GM12878 (cell line): ENCODE data around the gene TLE2. TPM values are rescaled to one million over a fixed set of nuclear protein-coding genes. Genes with fewer than 3 reads are reported as not detected.

Experiments
- BMI1 ChIP-seq: fragments of 450-650 bp; IDR thresholded peaks from 2 replicates; pipeline ENCODE4 v1.6.1; 2016; ENCODE audit warnings: mild to moderate bottlenecking, moderate library complexity, borderline replicate concordance
- CBFB ChIP-seq: IDR thresholded peaks from 2 replicates; pipeline ENCODE4 v1.6.1; 2016; ENCODE audit warnings: antibody characterized with exemption, low read depth
- CHD1 ChIP-seq: IDR thresholded peaks from 2 replicates; pipeline ENCODE4 v1.6.1; 2012; ENCODE audit warnings: low read depth, low read length, improper control_type of control experiment
- CTCF ChIP-seq, 3 experiments: IDR thresholded peaks in 2 of 3; conservative IDR thresholded peaks in 1 of 3; 2 replicates each; pipeline ENCODE4 v1.5.1; 2011; ENCODE audit warnings: low read depth in 3 of 3, low read length in 3 of 3, mild to moderate bottlenecking in 3 of 3, control low read depth in 2 of 3, moderate library complexity in 2 of 3, inconsistent platforms in 1 of 3, mixed read lengths in 1 of 3; ENCODE audit not compliant: control insufficient read depth in 2 of 3, insufficient read depth in 1 of 3; ENCODE audit errors: extremely low read depth in 1 of 3
- CUX1 ChIP-seq: IDR thresholded peaks from 2 replicates; pipeline ENCODE4 v1.6.1; 2012; ENCODE audit warnings: improper control_type of control experiment, low read depth, low read length; ENCODE audit not compliant: insufficient replicate concordance
- EZH2 ChIP-seq: IDR thresholded peaks from 2 replicates; pipeline ENCODE4 v1.6.1; 2012; ENCODE audit warnings: low read depth, mild to moderate bottlenecking, control low read depth, inconsistent platforms, low read length, borderline replicate concordance; ENCODE audit not compliant: control insufficient read depth
- FOXM1 ChIP-seq: IDR thresholded peaks from 2 replicates; pipeline ENCODE4 v1.6.1; 2012; ENCODE audit warnings: low read depth, mild to moderate bottlenecking, inconsistent platforms, low read length, moderate library complexity
- IRF5 ChIP-seq: fragments of 450-650 bp; IDR thresholded peaks from 2 replicates; pipeline ENCODE4 v1.6.1; 2017; ENCODE audit warnings: borderline replicate concordance
- KLF5 ChIP-seq: fragments of 450-650 bp; IDR thresholded peaks from 2 replicates; pipeline ENCODE4 v1.6.1; 2014; ENCODE audit warnings: mild to moderate bottlenecking; ENCODE audit not compliant: partially characterized antibody
- MXI1 ChIP-seq: fragments of 150-350 bp; IDR thresholded peaks from 2 replicates; pipeline ENCODE4 v1.6.1; 2011; ENCODE audit warnings: low read depth, mild to moderate bottlenecking, inconsistent platforms, low read length, improper control_type of control experiment
- NFXL1 ChIP-seq: fragments of 450-650 bp; IDR thresholded peaks from 2 replicates; pipeline ENCODE4 v1.6.1; 2017; ENCODE audit warnings: antibody characterized with exemption, mild to moderate bottlenecking, borderline replicate concordance
- NR2C1 ChIP-seq: fragments of 450-650 bp; IDR thresholded peaks from 2 replicates; pipeline ENCODE4 v1.6.1; 2017; ENCODE audit warnings: antibody characterized with exemption, mild to moderate bottlenecking, moderate library complexity
- PML ChIP-seq: IDR thresholded peaks from 2 replicates; pipeline ENCODE4 v1.6.1; 2012; ENCODE audit warnings: low read length, inconsistent platforms
- RAD51 ChIP-seq: fragments of 450-650 bp; IDR thresholded peaks from 2 replicates; pipeline ENCODE4 v1.6.1; 2016; ENCODE audit warnings: moderate library complexity, mild to moderate bottlenecking, inconsistent platforms
- RFX5 ChIP-seq: IDR thresholded peaks from 2 replicates; pipeline ENCODE4 v1.6.1; 2011; ENCODE audit warnings: low read depth, low read length, improper control_type of control experiment
- SIN3A ChIP-seq: IDR thresholded peaks from 2 replicates; pipeline ENCODE4 v1.6.1; 2012; ENCODE audit warnings: low read depth, low read length, improper control_type of control experiment
- SPI1 ChIP-seq: IDR thresholded peaks from 2 replicates; pipeline ENCODE4 v1.6.1; 2011; ENCODE audit warnings: low read depth, mild to moderate bottlenecking, low read length, moderate library complexity, borderline replicate concordance; ENCODE audit not compliant: insufficient read depth
- SRF ChIP-seq, 2 experiments: IDR thresholded peaks; 2 replicates each; pipeline ENCODE4 v1.6.1; 2011; ENCODE audit warnings: low read depth in 2 of 2, low read length in 2 of 2, mild to moderate bottlenecking in 1 of 2, moderate library complexity in 1 of 2
- TARDBP ChIP-seq: IDR thresholded peaks from 2 replicates; pipeline ENCODE4 v1.6.1; 2016; ENCODE audit warnings: borderline replicate concordance
- USF2 ChIP-seq: IDR thresholded peaks from 2 replicates; pipeline ENCODE4 v1.6.1; 2011; ENCODE audit warnings: low read depth, low read length, improper control_type of control experiment, borderline replicate concordance
- ZZZ3 ChIP-seq: IDR thresholded peaks from 2 replicates; pipeline ENCODE4 v1.6.1; 2011; ENCODE audit warnings: low read depth; ENCODE audit not compliant: control insufficient read depth, insufficient read length
- polyA plus RNA-seq, 11 experiments: library from polyadenylated mRNA; depleted of rRNA in 4 of 11; unstranded in 6 of 11; stranded (reverse) in 5 of 11; fragments of >200 nt; fragmentation: Nextera tagmentation in 4 of 11; fragmentation: Illumina TruSeq in 1 of 11; extraction: Ambion mirVana in 4 of 11; extraction: Trizol in 1 of 11; gene quantifications; 1 replicate in 1 of 11; 2 replicates in 10 of 11; pipeline versions ENCODE4 v1.2.1 to v1.2.3, GENCODE V29; 2011 to 2016; ENCODE audit warnings: inconsistent platforms in 2 of 11, missing spikeins in 2 of 11, low read depth in 1 of 11
- total RNA-seq, 4 experiments: library from RNA; depleted of rRNA in 3 of 4; stranded (reverse); fragments of >200 nt in 3 of 4; fragmentation: Illumina TruSeq in 1 of 4; extraction: Trizol in 1 of 4; gene quantifications; 2 replicates each; pipeline versions ENCODE4 v1.2.1 to v1.2.3, GENCODE V29; 2013 to 2021

The TLE2 gene
- total and polyA plus RNA-seq, 10 of the 15 experiments (the other 5 are each of a cell fraction or from before 2014, with no cell fraction given) = 0.05 to 0.21 (median 0.11) TPM; not detected in 5

- TF ChIP-seq SPI1 (no peak), USF2 (no peak), IRF5 (no peak), ZZZ3 (no peak), NFXL1 (no peak), KLF5 (no peak), RAD51 (no peak), TARDBP (no peak), CBFB (no peak), CTCF (IDR thresholded peaks at IDR 0.05 in 2 of 3, conservative IDR thresholded peaks at IDR 0.05 in 1 of 3; ENCODE audit: control insufficient read depth in 2 of 3, extremely low read depth in 1 of 3, insufficient read depth in 1 of 3, low read depth in 3 of 3, low read length in 3 of 3) (peak; percentile 63 to 94 (median 65); a peak in 5 of 6 replicates), CHD1 (no peak), FOXM1 (no peak), BMI1 (no peak), CUX1 (no peak), NR2C1 (no peak), SIN3A (no peak), SRF (IDR thresholded peaks at IDR 0.05; ENCODE audit: low read depth in 2 of 2, low read length in 2 of 2) (no peak), PML (no peak), EZH2 (no peak), RFX5 (no peak), MXI1 (no peak)
These were observed 66.9 kb downstream of the TLE2 start (continued) for GRCh38 chr19:2962018-2962670.
